T1000 (cell line): ENCODE results near the gene OR51T1.

Experiments
- DNase-seq: peaks from one replicate; lab custom pipeline; 2025; ENCODE audit warnings: mixed read lengths; lab: John Stamatoyannopoulos, UW

OR51T1 gene

GRCh38 chr11:4926608-4927007 lies 44.9 kb downstream of the OR51T1 start:
- no peak for DNase-seq
